ENCODE measurements around the gene R3HDM1. TPM values are rescaled to one million over a fixed set of nuclear protein-coding genes. Genes with fewer than 3 reads are reported as not detected.

R3HDM1 gene
- polyA plus RNA-seq, 3 donors from 2014 or later: 6.1 to 25.2 (median 9.1) TPM

DNA sequence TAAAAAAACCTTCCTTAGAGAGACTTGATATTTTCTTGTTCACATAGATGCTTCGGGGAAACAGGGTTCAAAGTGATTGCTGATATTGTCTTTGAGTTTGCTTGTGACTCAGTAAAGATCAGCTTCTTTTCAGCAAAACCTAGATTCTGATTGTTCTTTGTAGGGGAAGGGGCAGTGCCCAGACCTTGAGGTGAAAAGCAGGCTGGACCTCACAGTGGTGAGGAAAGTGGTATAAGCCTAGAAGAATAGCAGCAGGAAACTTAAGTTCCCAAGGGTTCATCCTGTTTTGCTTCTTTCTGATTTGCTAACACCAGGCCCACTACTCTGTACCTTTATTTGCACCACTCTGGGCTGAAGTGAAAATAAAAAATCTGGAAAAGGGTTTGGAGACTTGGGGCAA, 231.2 kb downstream of the R3HDM1 start:
- H3K36me3 Mint-ChIP-seq: peaks cover 21 to 34% (median 26%) of the 10 kb centered on the region in 3 donors
- no peak for DNase-seq
- no peaks in the 10 kb centered on the region for H3K27me3 Mint-ChIP-seq (ENCODE audit: low read depth in 3 of 3)
- no peak overlapping the region for H3K4me3 Mint-ChIP-seq
- no peak overlapping the region for H3K27ac Mint-ChIP-seq
- no peaks in the 10 kb centered on the region for H3K9me3 Mint-ChIP-seq
- peaks cover 2 to 18% of the 10 kb centered on the region in 2 donors for H3K4me1 Mint-ChIP-seq

DNA sequence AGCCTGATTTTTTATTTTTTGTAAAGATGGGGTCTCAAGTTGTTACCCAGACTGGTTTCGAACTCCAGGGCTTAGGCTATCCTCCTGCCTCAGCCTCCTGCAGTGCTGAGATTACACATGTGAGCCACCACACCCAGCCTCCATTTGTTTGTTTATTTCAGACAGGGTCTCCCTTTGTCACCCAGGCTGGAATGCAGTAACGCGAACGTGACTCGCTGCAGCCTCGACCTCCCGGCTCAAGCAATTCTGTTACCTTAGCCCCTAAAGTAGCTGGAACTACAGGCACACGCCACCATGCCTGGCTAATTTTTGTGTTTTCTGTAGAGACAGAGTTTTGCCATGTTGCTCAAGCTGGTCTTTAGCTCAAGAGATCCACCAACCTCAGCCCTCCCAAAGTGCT, 237.6 kb downstream of the R3HDM1 start:
- H3K9me3 Mint-ChIP-seq: no peaks in the 10 kb centered on the region
- no peak for DNase-seq
- H3K27ac Mint-ChIP-seq: no peak overlapping the region
- no peak overlapping the region for H3K4me3 Mint-ChIP-seq
- H3K36me3 Mint-ChIP-seq: peaks cover 20 to 37% (median 28%) of the 10 kb centered on the region in 3 donors
- no peaks in the 10 kb centered on the region for H3K27me3 Mint-ChIP-seq (ENCODE audit: low read depth in 3 of 3)
- peaks cover 2 to 12% of the 10 kb centered on the region in 2 donors for H3K4me1 Mint-ChIP-seq

- peaks cover 0 to 3% (median 0%) of the 10 kb centered on the region in 3 donors for H3K27me3 Mint-ChIP-seq (ENCODE audit: low read depth in 3 of 3)
- peaks cover 26 to 51% (median 27%) of the 10 kb centered on the region in 3 donors for H3K36me3 Mint-ChIP-seq
- H3K4me3 Mint-ChIP-seq: no peak overlapping the region
- peaks cover 0 to 6% of the 10 kb centered on the region in 2 donors for H3K4me1 Mint-ChIP-seq
- peak overlapping the region in 1 of 6 donors; percentile 62 for H3K27ac Mint-ChIP-seq
- H3K9me3 Mint-ChIP-seq: no peaks in the 10 kb centered on the region
- no peak for DNase-seq
Observed at GRCh38 chr2:135773319-135773718, 242.0 kb downstream of the R3HDM1 start.

DNA sequence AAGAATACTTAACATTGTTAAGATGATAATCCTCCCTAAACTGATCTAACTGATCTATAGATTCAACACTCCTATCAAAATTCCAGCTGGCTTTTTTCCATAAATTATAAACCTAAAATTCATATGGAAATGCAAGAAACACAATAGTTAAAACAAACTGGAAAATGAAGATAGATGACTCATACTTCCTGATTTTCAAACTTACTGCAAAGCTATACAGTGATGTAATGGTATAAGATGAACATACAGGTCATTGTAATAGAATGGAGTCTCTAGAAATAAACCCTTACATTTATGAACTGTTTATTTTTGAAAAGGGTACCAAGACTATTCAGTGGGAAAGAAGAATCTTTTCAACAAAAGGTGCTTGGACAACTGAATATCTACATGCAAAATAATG, 242.6 kb downstream of the R3HDM1 start:
- Mint-ChIP-seq H3K27ac (no peak overlapping the region), H3K4me3 (no peak overlapping the region), H3K27me3 (ENCODE audit: low read depth in 3 of 3) (peaks cover 0 to 3% (median 0%) of the 10 kb centered on the region in 3 donors), H3K9me3 (no peaks in the 10 kb centered on the region), H3K36me3 (peaks cover 26 to 53% (median 29%) of the 10 kb centered on the region in 3 donors), H3K4me1 (peaks cover 0 to 6% of the 10 kb centered on the region in 2 donors)
- no peak for DNase-seq

Other genes starting within 250 kb of the R3HDM1 start
- gene ZRANB3, start 266 bp upstream of the R3HDM1 start, polyA plus RNA-seq: 1 to 10 TPM; 5.5 to 6.3 (median 5.8) TPM
- gene UBXN4, start 210.4 kb downstream of the R3HDM1 start, polyA plus RNA-seq: 100 to 1,000 TPM in 1 of 3 donors, 10 to 100 TPM in 2; 79.4 to 101 (median 99.5) TPM